ENCODE data around the gene TBCK.
"Not testable (repeated sequence)": the region's sequence is repeated elsewhere in the genome, so short reads cannot be mapped to it uniquely, and the experiment has no call there.

GRCh38 chr4:106213291-106213690 lies 102.7 kb downstream of the TBCK start:
- not testable (repeated sequence) for TF ChIP-seq CTCF, EP300, POLR2A (IDR thresholded peaks at IDR 0.05)
